Esophagus muscularis mucosa (tissue), 4 donors: Measurements from ENCODE around the gene IER2. TPM values are rescaled to one million over a fixed set of nuclear protein-coding genes. Genes with fewer than 3 reads are reported as not detected.

Experiments
- DNase-seq: peaks from one replicate; pipeline ENCODE4 v3.0.0-alpha.2; 2017; ENCODE audit errors: extremely low spot score
- H3K27ac ChIP-seq, 4 donors: fragments of 200-600 bp; sonication (generic); replicated peaks in 1 of 4; 1 replicate in 3 of 4; 2 replicates in 1 of 4; pipeline ENCODE4 v1.5.1; 2016 to 2019; ENCODE audit warnings: mild to moderate bottlenecking in 1 of 4
- H3K27me3 ChIP-seq, 4 donors: fragments of 200-600 bp; sonication (generic); one replicate each; pipeline versions ENCODE4 v1.5.1 to v1.6.0; 2016 to 2019
- H3K36me3 ChIP-seq, 4 donors: fragments of 200-600 bp; sonication (generic); one replicate each; pipeline ENCODE4 v1.5.1; 2016 to 2019
- H3K4me1 ChIP-seq, 4 donors: fragments of 200-600 bp; sonication (generic); one replicate each; pipeline ENCODE4 v1.5.1; 2016 to 2019
- H3K4me3 ChIP-seq, 4 donors: fragments of 200-600 bp; sonication (generic); 1 replicate in 2 of 4; 2 replicates in 2 of 4; pipeline ENCODE4 v1.5.1; 2016 to 2019; ENCODE audit warnings: mild to moderate bottlenecking in 4 of 4, moderate library complexity in 1 of 4
- H3K9me3 ChIP-seq, 4 donors: fragments of 200-600 bp; sonication (generic); 1 replicate in 3 of 4; 2 replicates in 1 of 4; pipeline ENCODE4 v1.5.1; 2016 to 2019
- CTCF ChIP-seq, 3 experiments: fragments of 200-600 bp in 2 of 3; fragments of 450-650 bp in 1 of 3; sonication (generic) in 2 of 3; IDR thresholded peaks; one replicate each; pipeline ENCODE4 v1.5.1; 2017 to 2019; ENCODE audit warnings: antibody characterized with exemption in 3 of 3, mild to moderate bottlenecking in 2 of 3, moderate library complexity in 1 of 3
- EP300 ChIP-seq: sonication (generic); formaldehyde crosslinking; IDR thresholded peaks from one replicate; pipeline ENCODE4 v1.6.1; 2017; ENCODE audit warnings: antibody characterized with exemption
- POLR2A ChIP-seq: fragments of 450-650 bp; IDR thresholded peaks from one replicate; pipeline ENCODE4 v1.6.1; 2017; ENCODE audit warnings: antibody characterized with exemption, moderate library complexity, mild to moderate bottlenecking, low read depth
- POLR2AphosphoS5 ChIP-seq, 2 donors: sonication (generic); formaldehyde crosslinking; IDR thresholded peaks; one replicate each; pipeline ENCODE4 v1.6.1; 2017; ENCODE audit warnings: antibody characterized with exemption in 2 of 2
- WGBS: methylation state at CpG from one replicate; pipeline ENCODE4 v1.1.5; 2018; 5-methylcytosine and 5-hydroxymethylcytosine counted together
- intact Hi-C: fragments of 100-400 bp; cut with DNase I; formaldehyde crosslinking; loops from one replicate; pipeline ENCODE4 v1.15.1; 2023
- total RNA-seq, 4 donors: library from RNA; depleted of rRNA; stranded (reverse); fragments of >200 nt; gene quantifications; one replicate each; pipeline versions ENCODE4 v1.1.0 to v1.2.1, GENCODE V29; 2016

Gene IER2
- total RNA-seq, 4 donors from 2014 or later: 29.1 to 144 (median 62.3) TPM

DNA sequence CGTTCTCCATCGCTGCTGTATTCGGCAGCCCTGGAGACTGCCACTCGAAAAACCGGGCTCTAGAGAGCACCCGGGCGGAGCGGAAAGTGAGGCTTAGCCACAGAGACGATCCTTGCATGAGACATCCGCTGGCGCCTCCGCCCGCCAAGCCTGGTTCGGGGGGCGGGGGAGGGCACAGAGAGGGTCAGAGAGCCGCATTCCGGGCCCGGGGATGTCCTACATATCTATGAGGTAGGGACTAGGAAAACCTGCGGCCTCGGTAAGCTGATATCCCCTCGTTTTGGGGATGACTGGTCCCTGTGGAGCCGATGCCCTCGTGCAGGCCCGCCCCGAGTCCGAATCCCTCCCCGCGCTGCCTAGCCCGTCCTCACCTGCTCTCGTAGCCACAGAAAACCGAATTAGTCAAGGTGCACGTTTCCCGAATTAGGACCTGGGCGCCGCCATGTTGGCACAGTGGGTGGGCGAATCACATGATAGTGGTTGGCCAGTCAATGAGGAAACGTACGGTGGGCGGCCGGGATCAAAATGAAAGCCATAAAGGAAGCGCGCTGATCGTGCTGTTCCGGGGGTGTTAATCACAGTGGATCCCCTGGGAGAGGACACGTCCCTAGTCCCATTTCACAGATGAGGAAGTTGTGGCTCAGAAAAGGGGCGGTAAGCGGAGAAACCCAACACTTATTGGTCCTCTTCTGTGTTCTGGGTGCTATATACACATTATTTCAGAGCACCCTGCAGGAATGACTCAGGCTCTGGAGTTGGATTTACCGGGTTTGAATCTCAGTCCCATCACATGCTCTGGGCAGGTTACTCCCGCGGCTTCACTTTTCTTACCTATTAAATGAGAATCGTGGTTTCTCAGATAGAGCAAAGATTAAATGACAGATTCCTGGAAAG lies 33.7 kb upstream of the IER2 start, which contains the start of gene TRMT1:
Gene TRMT1, minus strand, starts transcription at position 459 of the 894 bp plus-strand sequence. Its CDS starts 341 bp downstream, at position 118.
- Histone ChIP-seq H3K27ac (peak within 1 kb of the TSS; percentile 67 to 82 (median 74)), H3K4me3 (peak within 1 kb of the TSS; percentile 67 to 97 (median 94)), H3K9me3 (no peaks in the 10 kb centered on the region), H3K4me1 (peaks cover 39 to 58% (median 54%) of the 10 kb centered on the region in 4 donors), H3K36me3 (peaks cover 0 to 36% (median 30%) of the 10 kb centered on the region in 4 donors), H3K27me3 (no peaks in the 10 kb centered on the region)
- intact Hi-C loops: no loop called here
- DNase-seq: peak; percentile 98
- TF ChIP-seq POLR2AphosphoS5 (IDR thresholded peaks at IDR 0.05) (peak; percentile 82 to 92), POLR2A (no peak)
- 1% methylated on average over 40 of the region's 51 CpGs for WGBS

DNA sequence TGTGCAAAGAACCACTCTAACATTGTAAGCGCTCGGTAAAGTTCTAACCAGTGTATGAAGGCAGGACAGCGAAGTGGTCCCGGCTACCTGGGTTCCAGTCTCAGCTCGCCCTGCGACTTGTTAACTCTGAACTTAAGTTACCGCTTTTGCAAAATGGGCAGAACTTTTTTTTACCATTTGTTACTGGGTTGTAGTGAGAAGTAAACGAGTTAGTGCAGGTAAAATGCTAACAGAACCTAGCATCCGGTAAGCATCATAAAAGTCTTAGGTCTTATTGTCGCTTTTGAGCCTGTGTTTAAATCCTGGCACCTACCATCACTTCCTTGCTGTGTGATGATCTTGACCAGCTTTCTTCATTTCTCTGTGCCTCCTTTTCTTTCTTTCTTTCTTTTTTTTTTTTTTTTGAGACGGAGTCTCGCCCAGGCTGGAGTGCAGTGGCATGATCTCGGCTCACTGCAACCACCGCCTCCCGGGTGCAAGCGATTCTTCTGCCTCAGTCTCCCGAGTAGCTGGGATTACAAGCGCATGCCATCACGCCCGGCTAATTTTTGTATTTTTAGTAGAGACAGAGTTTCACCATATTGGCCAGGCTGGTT lies 32.9 kb upstream of the IER2 start:
- 12% methylated on average over 20 of the region's 20 CpGs for WGBS

GRCh38 chr19:13117772-13118423 lies 32.3 kb upstream of the IER2 start, which contains the start of gene NACC1:
TSS of gene NACC1 (plus strand) at chr19:13118264. CDS start at chr19:13135208, 16,944 bp downstream.
- peak in 1 of 3 experiments; percentile 13 for TF ChIP-seq CTCF (IDR thresholded peaks at IDR 0.05)
- TF ChIP-seq EP300: no peak
- TF ChIP-seq POLR2AphosphoS5 (IDR thresholded peaks at IDR 0.05): peak in 1 of 2 donors; percentile 66
- H3K4me3 ChIP-seq: peak within 1 kb of the TSS; percentile 67 to 97 (median 94)
- H3K27me3 ChIP-seq: no peaks in the 10 kb centered on the region
- no peak for DNase-seq
- no peaks in the 10 kb centered on the region for H3K9me3 ChIP-seq
- intact Hi-C loops: no loop called here
- H3K27ac ChIP-seq: peak within 1 kb of the TSS; percentile 68 to 82 (median 74)
- peaks cover 39 to 62% (median 57%) of the 10 kb centered on the region in 4 donors for H3K4me1 ChIP-seq
- WGBS: 8% methylated on average over 18 of the region's 65 CpGs
- H3K36me3 ChIP-seq: peaks cover 0 to 27% (median 23%) of the 10 kb centered on the region in 4 donors

More for the DNA sequence above, 32.9 kb upstream of the IER2 start:
- TF ChIP-seq CTCF (IDR thresholded peaks at IDR 0.05) (no peak), EP300 (no peak), POLR2AphosphoS5 (IDR thresholded peaks at IDR 0.05) (no peak), POLR2A (no peak)
- DNase-seq: no peak
- peaks cover 0 to 34% (median 30%) of the 10 kb centered on the region in 4 donors for H3K36me3 ChIP-seq
- H3K27me3 ChIP-seq: no peaks in the 10 kb centered on the region
- intact Hi-C loops: no loop called here
- H3K4me3 ChIP-seq: peak overlapping the region; percentile 67 to 97 (median 94)
- H3K9me3 ChIP-seq: no peaks in the 10 kb centered on the region
- H3K4me1 ChIP-seq: peaks cover 39 to 62% (median 57%) of the 10 kb centered on the region in 4 donors
- H3K27ac ChIP-seq: peak overlapping the region; percentile 67 to 82 (median 74)

- WGBS: 2% methylated on average over 23 of the region's 57 CpGs
- intact Hi-C loops: no loop called here
- TF ChIP-seq POLR2AphosphoS5 (IDR thresholded peaks at IDR 0.05) (no peak), POLR2A (no peak), CTCF (IDR thresholded peaks at IDR 0.05) (no peak), EP300 (no peak)
- no peaks in the 10 kb centered on the region for H3K27me3 ChIP-seq
- DNase-seq: no peak
- peak overlapping the region; percentile 67 to 97 (median 94) for H3K4me3 ChIP-seq
- H3K27ac ChIP-seq: peak overlapping the region; percentile 62 to 74 (median 70)
- H3K4me1 ChIP-seq: peaks cover 39 to 62% (median 57%) of the 10 kb centered on the region in 4 donors
- H3K36me3 ChIP-seq: peaks cover 0 to 20% (median 17%) of the 10 kb centered on the region in 4 donors
- H3K9me3 ChIP-seq: no peaks in the 10 kb centered on the region
Observed at GRCh38 chr19:13118424-13119193, 31.6 kb upstream of the IER2 start.
